ENCODE measurements around the gene MKNK1.

MKNK1 gene

DNA sequence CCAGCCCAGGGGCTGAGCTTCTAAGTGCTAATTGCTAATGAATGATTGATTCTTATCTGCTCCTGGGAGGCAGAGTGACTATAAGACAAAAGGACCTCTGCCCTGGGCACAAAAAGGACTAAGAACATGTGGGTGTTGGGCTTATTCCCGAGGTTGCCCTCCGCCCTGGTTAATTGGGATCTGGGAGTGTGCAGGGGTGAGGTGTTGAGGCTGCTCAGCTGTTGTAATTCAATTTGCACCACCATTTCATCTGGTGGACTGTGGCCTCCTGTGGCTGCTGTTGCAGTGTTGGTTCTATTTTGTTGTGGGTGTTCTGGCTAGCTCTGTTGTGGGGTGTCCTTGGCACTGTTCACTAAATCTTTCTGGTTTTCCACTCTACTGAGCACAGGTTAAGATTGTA, 65.9 kb downstream of the MKNK1 start:
- H3K4me1 ChIP-seq (ENCODE audit: insufficient read depth, low read length) = no peaks in the 10 kb centered on the region
- H3K9me3 ChIP-seq (ENCODE audit: control insufficient read depth, insufficient read depth, low read length) = 0 out of 2 replicates have a peak, but pooled peaks cover 2% of the 10 kb centered on the region
- H3K36me3 ChIP-seq (ENCODE audit: insufficient read depth, low read length) = no peaks in the 10 kb centered on the region
- H3K9ac ChIP-seq (ENCODE audit: low read depth, low read length) = no peak overlapping the region

DNA sequence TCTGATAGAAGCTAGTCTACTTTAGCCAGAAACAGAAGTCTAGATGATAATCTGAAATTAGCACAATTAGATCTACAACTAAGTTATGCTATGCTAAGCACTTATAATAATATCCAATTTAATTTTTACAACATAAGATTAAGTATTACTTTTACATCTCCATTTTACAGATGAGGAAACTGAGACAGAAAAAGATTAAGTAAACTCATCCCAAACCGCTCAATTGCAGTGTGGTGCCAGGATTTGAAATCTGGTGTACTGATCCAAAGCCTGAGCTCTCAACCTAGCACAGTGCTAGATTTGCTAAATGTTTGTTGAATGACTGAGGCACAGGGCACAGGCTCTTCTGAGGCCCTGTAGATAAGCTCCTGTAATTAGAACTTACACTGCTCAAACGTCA, 66.4 kb downstream of the MKNK1 start:
- Histone ChIP-seq H3K9me3 (ENCODE audit: control insufficient read depth, insufficient read depth, low read length) (0 out of 2 replicates have a peak, but pooled peaks cover 2% of the 10 kb centered on the region), H3K36me3 (ENCODE audit: insufficient read depth, low read length) (no peaks in the 10 kb centered on the region), H3K9ac (ENCODE audit: low read depth, low read length) (no peak overlapping the region), H3K4me1 (ENCODE audit: insufficient read depth, low read length) (no peaks in the 10 kb centered on the region)

DNA sequence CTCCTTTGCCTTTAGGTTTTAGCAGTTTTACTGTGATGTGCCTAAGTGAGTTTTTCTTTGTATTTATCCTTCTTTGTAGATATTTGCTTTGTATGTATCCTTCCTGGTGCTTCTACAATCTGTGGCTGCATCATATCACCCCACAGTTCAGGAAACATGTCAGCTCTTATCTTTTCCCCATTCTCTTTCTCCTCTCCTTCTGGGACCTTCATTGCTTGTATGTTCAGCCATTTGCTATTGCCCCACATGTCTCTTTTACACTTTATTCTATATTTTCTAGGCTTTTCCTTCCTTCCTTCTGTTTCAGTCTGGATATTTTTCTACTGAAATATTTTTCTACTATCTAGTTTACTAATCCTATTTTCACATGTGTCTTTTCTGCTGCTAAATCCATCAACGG, 67.5 kb downstream of the MKNK1 start:
- H3K4me1 ChIP-seq (ENCODE audit: insufficient read depth, low read length) = no peaks in the 10 kb centered on the region
- H3K9me3 ChIP-seq (ENCODE audit: control insufficient read depth, insufficient read depth, low read length) = 0 out of 2 replicates have a peak, but pooled peaks cover 2% of the 10 kb centered on the region
- no peak overlapping the region for H3K9ac ChIP-seq (ENCODE audit: low read depth, low read length)
- no peaks in the 10 kb centered on the region for H3K36me3 ChIP-seq (ENCODE audit: insufficient read depth, low read length)

DNA sequence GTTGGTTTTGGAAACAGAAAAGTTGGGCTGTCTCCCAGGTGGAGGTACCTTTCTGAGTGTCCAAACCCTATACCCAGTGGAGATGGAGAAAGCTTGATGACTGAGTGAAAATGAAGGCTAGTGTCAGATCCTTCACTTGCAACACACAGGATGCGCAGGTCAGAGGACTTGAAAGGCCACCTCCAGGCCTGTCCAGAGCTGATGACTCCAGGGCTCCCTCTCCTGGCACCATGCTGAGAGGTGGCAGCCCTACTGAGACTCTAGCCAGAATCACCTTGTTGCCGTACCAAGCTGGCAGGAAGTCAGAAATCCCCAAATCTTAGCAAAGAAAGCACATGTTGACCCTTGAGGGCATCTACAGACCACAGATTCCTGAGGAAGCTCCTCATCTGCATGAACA, 69.0 kb downstream of the MKNK1 start:
- Histone ChIP-seq H3K4me1 (ENCODE audit: insufficient read depth, low read length) (0 out of 2 replicates have a peak, but pooled peaks cover 4% of the 10 kb centered on the region), H3K9me3 (ENCODE audit: control insufficient read depth, insufficient read depth, low read length) (0 out of 2 replicates have a peak, but pooled peaks cover 2% of the 10 kb centered on the region), H3K9ac (ENCODE audit: low read depth, low read length) (no peak overlapping the region), H3K36me3 (ENCODE audit: insufficient read depth, low read length) (no peaks in the 10 kb centered on the region)

DNA sequence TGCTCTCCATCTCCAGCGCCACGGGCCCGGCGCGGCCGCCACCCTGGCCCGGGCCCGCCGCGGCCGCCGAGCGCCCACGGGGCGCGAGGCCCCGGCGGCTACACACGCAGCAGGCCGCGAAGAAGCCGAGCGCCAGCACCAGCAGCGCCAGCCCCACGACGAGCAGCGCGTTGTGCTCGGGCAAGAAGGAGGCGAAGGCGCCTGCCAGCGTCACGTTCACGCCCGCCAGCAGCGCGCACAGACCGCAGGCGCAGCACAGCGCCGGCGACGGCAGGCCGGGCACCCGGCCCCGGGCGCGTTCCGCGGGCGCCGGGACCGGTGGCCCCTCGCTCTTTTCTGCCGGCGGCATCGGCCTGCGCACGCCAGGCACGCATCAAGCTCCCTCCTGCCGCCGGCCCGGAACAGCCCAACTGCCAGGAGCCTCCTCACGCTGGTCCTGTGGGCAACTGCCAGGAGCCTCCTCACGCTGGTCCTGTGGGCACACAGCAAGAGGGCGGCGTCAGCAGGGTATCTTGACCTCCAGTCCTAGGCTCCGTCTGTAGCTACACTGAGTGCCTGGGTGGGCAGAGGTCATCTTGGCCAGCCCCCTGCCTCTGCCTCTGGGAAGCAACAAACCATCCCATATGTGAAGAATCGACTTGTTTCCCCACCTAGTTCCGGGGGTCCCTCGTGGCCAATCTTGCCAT, 70.7 kb downstream of the MKNK1 start:
- Histone ChIP-seq H3K9me3 (ENCODE audit: control insufficient read depth, insufficient read depth, low read length) (0 out of 2 replicates have a peak, but pooled peaks cover 2% of the 10 kb centered on the region), H3K36me3 (ENCODE audit: insufficient read depth, low read length) (no peaks in the 10 kb centered on the region), H3K9ac (ENCODE audit: low read depth, low read length) (peak overlapping the region; percentile 58), H3K4me1 (ENCODE audit: insufficient read depth, low read length) (0 out of 2 replicates have a peak, but pooled peaks cover 4% of the 10 kb centered on the region)

DNA sequence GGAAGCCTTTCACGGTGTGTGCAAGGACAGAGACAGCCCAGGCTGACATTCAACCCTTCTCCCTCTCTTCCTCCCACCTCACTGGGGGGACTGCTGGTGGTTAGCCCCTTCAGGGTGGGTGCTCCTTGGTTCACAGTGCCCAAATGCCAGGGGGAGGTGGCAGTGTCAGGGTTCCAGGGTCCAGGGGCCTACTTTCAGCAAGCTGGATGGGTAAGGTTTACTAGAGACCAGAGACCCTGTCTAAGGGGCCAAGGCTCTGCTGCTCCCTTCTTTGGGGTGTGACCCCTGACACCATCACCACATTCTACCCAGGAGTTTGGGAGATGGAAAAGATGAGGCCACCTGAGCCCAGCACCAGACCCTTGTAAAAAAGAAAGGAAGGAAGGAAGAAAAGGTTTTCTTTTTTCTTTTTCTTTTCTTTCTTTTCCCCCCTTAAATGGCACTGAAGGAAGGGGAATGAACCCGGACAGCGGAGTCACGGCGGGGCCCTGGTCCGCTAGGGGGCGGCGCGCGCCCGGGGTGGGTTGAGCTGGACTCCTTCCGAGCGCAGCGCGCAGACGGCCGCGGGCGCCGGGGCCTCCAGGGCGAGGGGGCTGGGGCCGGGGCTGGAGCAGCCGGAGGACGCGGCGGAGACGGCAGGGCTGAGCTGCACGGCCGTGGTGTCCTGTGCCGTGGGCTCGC, 71.4 kb downstream of the MKNK1 start:
- Histone ChIP-seq H3K4me1 (ENCODE audit: insufficient read depth, low read length) (0 out of 2 replicates have a peak, but pooled peaks cover 4% of the 10 kb centered on the region), H3K9me3 (ENCODE audit: control insufficient read depth, insufficient read depth, low read length) (0 out of 2 replicates have a peak, but pooled peaks cover 2% of the 10 kb centered on the region), H3K36me3 (ENCODE audit: insufficient read depth, low read length) (no peaks in the 10 kb centered on the region), H3K9ac (ENCODE audit: low read depth, low read length) (peak overlapping the region; percentile 58)

DNA sequence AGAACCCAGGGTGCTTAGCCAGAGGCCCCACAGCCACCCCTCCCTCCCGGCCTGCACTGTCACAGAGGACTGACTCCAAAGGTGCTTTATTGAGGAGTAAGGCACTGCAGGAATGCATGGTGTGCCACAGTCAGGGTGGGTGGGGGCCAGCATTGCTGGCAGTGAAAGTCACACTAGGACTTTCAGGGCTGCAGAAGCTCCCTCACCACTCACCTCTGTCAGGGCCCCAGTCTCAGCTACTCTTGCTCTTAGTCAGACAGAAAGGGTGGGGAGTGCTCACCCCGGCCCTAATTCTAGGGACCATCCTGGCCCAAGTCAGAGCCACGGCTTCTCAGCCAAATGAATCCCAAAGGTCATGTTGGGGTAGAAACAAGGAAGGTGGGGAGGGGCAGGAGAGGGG, 72.0 kb downstream of the MKNK1 start:
- H3K9me3 ChIP-seq (ENCODE audit: control insufficient read depth, insufficient read depth, low read length) = 0 out of 2 replicates have a peak, but pooled peaks cover 2% of the 10 kb centered on the region
- H3K9ac ChIP-seq (ENCODE audit: low read depth, low read length) = no peak overlapping the region
- 0 out of 2 replicates have a peak, but pooled peaks cover 7% of the 10 kb centered on the region for H3K4me1 ChIP-seq (ENCODE audit: insufficient read depth, low read length)
- H3K36me3 ChIP-seq (ENCODE audit: insufficient read depth, low read length) = no peaks in the 10 kb centered on the region

DNA sequence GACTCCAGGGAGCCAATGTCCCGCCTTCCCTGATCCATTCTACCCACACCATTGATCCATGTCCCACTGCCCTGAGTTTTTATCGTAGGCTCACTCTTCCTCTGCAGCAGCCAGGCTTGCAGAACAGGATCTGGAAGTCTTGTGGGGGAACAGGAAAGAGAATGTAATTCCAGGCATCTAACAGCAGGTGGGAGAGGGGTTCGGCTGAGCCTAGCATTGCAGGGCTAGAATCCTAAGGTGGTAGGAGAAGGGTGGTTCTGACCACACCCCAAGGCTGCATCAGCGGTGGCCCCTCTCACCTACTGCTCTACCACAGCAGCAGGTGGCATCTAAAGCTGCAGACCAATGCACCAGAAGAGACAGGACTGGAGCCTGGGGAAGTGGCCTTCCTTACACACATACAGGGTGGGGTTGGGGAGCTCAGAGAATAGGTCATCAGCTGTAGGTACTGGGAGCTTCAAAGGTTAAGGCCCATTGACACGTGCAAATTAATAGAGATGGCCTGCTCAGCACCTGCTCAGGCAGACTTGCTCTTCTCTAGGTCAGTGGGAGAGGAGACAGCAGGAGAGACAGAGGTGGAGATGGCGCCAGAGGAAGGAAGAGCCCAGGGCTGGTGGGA, 73.2 kb downstream of the MKNK1 start:
- H3K36me3 ChIP-seq (ENCODE audit: insufficient read depth, low read length) = no peaks in the 10 kb centered on the region
- H3K4me1 ChIP-seq (ENCODE audit: insufficient read depth, low read length) = peaks cover 8% of the 10 kb centered on the region; the same call in 1 of the 2 replicates
- no peaks in the 10 kb centered on the region for H3K9me3 ChIP-seq (ENCODE audit: control insufficient read depth, insufficient read depth, low read length)
- no peak overlapping the region for H3K9ac ChIP-seq (ENCODE audit: low read depth, low read length)

DNA sequence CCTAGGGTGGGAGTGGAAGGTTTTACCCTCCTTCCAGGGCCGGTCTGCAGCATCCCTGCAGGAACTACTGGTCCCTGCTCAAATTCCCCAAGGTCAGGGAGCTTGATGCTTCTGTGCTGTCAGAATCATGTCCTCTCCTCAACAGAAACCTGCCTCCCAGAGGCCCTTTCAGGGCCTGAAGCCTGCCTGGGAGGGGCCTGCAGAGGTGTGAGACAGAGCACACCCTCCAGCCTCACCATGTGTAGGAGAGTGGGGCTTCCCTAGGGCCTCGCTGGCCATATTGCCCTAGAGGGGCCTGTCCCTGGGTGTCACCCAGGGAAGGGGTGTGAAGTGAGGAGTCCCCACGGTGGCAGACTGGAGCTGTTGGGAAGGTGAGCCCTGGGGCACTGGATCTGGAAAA, 73.8 kb downstream of the MKNK1 start:
- no peak overlapping the region for H3K9ac ChIP-seq (ENCODE audit: low read depth, low read length)
- H3K9me3 ChIP-seq (ENCODE audit: control insufficient read depth, insufficient read depth, low read length) = no peaks in the 10 kb centered on the region
- H3K4me1 ChIP-seq (ENCODE audit: insufficient read depth, low read length) = peaks cover 14% of the 10 kb centered on the region; the same call in 1 of the 2 replicates
- H3K36me3 ChIP-seq (ENCODE audit: insufficient read depth, low read length) = no peaks in the 10 kb centered on the region

DNA sequence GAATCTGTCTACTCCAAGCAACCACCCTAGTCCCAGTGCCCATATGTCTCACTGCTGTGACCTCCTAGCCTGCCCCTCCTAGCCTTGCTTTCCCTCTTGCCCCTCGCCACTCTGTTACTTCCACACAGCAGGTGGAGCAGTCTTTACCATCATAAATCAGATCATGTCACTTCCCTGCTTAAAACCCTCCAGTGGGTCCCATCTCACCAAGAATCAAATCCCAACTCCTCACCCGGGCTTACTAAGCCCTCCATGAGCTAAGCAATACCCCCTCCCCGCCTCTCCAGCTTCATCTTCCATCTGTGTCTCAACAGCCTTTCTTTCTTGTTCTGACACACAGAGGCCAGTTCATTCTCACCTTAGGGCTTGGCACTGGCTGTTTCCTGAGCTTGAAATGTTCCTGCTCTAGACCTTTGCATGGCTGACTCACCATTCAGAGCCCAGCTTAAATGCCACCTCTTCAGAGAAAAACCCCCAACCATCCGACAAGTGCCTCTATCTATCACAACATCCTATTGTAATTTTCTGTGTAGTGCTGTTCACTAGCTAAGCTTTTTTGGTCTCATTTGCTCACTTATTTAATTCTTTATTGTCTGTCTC, 74.9 kb downstream of the MKNK1 start:
- no peaks in the 10 kb centered on the region for H3K9me3 ChIP-seq (ENCODE audit: control insufficient read depth, insufficient read depth, low read length)
- H3K9ac ChIP-seq (ENCODE audit: low read depth, low read length) = no peak overlapping the region
- H3K36me3 ChIP-seq (ENCODE audit: insufficient read depth, low read length) = no peaks in the 10 kb centered on the region
- H3K4me1 ChIP-seq (ENCODE audit: insufficient read depth, low read length) = peaks cover 20% of the 10 kb centered on the region; the same call in 1 of the 2 replicates

DNA sequence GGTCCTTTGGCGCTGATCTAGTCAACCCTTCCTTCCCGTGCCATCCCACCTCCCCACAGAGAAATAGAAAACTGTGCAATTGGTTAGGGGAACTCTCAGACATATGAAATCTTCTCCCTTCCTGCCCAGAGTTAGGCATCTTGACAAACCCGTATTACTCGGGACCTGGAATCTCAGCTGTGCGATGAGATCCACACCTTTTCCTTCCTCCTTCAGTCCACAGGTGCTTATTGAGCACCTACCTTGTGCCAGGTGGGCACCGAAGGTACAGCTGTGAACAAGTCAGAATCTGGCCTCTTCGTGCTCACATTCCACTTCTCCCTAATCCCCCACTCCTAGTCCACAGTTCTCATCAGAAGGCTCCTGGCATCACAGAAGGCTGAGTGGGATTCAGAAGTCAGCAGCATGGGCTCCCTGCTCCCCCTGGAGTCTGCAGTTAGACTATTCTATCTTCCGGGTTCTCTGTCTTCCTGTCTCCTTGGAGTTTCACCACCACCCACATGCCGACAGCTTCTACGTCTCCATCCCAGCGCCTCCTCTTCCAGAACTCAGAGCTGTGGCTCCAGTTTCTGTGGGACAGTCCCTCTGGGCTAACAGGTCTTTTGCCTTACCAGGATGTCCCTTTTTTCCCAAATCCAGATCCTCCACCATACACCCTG, 75.6 kb downstream of the MKNK1 start:
- Histone ChIP-seq H3K9ac (ENCODE audit: low read depth, low read length) (no peak overlapping the region), H3K4me1 (ENCODE audit: insufficient read depth, low read length) (peaks cover 20% of the 10 kb centered on the region; the same call in 1 of the 2 replicates), H3K36me3 (ENCODE audit: insufficient read depth, low read length) (no peaks in the 10 kb centered on the region), H3K9me3 (ENCODE audit: control insufficient read depth, insufficient read depth, low read length) (no peaks in the 10 kb centered on the region)

DNA sequence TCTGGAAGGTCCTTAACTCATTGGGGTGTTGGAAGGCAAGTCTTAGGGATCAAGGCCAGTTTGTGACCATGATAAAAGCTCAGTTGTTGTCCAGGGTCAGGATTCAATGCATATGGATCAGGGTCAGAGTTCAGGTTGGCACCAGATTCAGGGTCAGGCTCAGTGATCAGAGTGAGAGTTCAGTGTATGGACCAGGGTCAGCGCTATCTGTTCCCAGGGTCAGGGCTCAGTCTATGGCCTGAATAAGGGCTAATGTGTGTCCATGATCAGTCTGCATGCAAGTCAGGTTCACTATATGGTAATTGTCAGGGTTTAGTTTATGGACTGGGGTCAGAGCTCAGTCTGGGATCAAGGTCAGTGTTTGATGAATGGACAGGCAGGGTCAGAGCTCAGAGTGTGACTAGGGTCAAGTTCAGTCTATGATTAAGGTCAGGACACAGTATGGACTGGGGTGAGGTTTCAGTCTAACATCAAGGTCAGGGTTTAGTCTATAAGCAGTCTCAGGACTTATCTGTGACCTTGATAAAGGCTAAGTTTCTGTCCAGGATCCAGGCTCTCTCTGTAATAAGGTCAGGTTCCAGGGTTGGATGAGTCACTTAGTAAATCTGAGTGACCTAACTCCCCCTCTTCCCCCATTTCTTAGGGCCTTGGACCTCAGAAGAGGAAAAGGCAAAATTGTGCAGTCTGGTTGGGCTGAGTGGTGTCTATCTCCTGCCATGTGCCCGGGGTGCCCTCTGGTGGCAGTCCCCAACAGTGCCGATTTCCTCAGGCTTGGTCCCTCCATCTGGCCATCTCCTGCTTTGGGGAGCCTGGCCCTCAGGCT, 76.4 kb downstream of the MKNK1 start:
- no peaks in the 10 kb centered on the region for H3K9me3 ChIP-seq (ENCODE audit: control insufficient read depth, insufficient read depth, low read length)
- H3K9ac ChIP-seq (ENCODE audit: low read depth, low read length) = no peak overlapping the region
- H3K36me3 ChIP-seq (ENCODE audit: insufficient read depth, low read length) = no peaks in the 10 kb centered on the region
- H3K4me1 ChIP-seq (ENCODE audit: insufficient read depth, low read length) = peaks cover 22% of the 10 kb centered on the region; the same call in 1 of the 2 replicates

DNA sequence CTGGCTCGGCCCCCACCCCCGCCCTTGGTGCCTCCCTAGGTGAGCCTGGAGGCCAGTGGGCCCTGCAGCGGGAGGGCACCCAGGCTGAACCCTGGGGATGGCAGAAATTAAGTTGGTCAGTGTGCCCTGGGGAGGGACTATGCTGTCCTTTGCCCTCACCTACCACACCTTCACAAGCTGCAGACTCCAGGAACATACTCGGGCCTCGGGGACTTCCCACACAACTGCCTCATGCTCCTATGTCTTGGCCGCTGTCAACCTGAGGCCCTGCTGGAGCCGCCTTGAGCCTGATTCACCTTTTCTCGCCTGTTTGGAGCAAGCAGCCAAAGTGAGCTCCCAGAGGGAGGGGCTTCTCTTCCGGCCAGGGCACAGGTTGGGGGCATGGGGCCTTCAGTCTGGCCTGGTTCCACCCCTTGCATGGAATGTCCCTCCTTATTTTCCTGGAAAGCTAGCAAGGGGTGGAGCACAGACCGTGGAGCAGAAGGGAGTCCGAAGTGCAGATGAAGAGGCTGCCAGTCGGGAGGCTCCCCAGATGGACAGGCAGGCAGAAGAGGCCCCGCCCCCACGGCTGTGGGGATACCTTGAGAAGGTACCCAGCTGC, 77.3 kb downstream of the MKNK1 start:
- Histone ChIP-seq H3K9ac (ENCODE audit: low read depth, low read length) (no peak overlapping the region), H3K4me1 (ENCODE audit: insufficient read depth, low read length) (peaks cover 30% of the 10 kb centered on the region; the same call in 1 of the 2 replicates)

More for the DNA sequence above, 77.3 kb downstream of the MKNK1 start:
- no peaks in the 10 kb centered on the region for H3K9me3 ChIP-seq (ENCODE audit: control insufficient read depth, insufficient read depth, low read length)
- H3K36me3 ChIP-seq (ENCODE audit: insufficient read depth, low read length) = no peaks in the 10 kb centered on the region

All from ES-I3 (cell line).